ENCODE data around the gene KLHDC4.
A peak's percentile ranks its signal among the peaks of the same experiment; 100 is the strongest.
"Not testable (repeated sequence)": the region's sequence is repeated elsewhere in the genome, so short reads cannot be mapped to it uniquely, and the experiment has no call there.

The KLHDC4 gene

GRCh38 chr16:87765776-87766484, at the start of gene KLHDC4:
Gene KLHDC4, minus strand, starts transcription at chr16:87765986. Its CDS starts 96 bp downstream, at chr16:87765890.
- DNase-seq (ENCODE audit: low read depth, low spot score), result no peak
- POLR2A ChIA-PET, result interaction anchor here (0.7 to 1.1 kb wide), 2 partner anchors 12 to 103 kb away, joined by 3 to 5 read pairs; partner anchors contain the start of gene SLC7A5
- peak within 1 kb of the TSS; percentile 82 for H3K4me3 ChIP-seq (ENCODE audit: low read depth, low read length)
- no peak for TF ChIP-seq CTCF (IDR thresholded peaks at IDR 0.05; ENCODE audit: insufficient read depth, low read length, missing control alignments)
- CTCF ChIA-PET, result interaction anchor here (0.6 to 3.1 kb wide), 11 partner anchors 11 to 177 kb away, joined by 3 to 19 read pairs (median 3); no protein-coding TSS in a partner anchor

- DNase-seq (ENCODE audit: low read depth, low spot score), result no peak
- ChIA-PET CTCF (interaction anchor here (1.3 kb wide), 1 partner anchor 31 kb away, joined by 3 read pairs; no protein-coding TSS in a partner anchor), POLR2A (no interaction called here)
- no peak for TF ChIP-seq CTCF (IDR thresholded peaks at IDR 0.05; ENCODE audit: insufficient read depth, low read length, missing control alignments)
- H3K4me3 ChIP-seq (ENCODE audit: low read depth, low read length), result no peak overlapping the region
Measured at GRCh38 chr16:87815567-87815966, 49.8 kb upstream of the KLHDC4 start.

GRCh38 chr16:87812200-87812656, 46.4 kb upstream of the KLHDC4 start:
- CTCF ChIA-PET, result interaction anchor here (1.0 to 1.1 kb wide), 2 partner anchors 34 to 37 kb away, joined by 3 to 4 read pairs; no protein-coding TSS in a partner anchor
- POLR2A ChIA-PET, result no interaction called here
- no peak for TF ChIP-seq CTCF (IDR thresholded peaks at IDR 0.05; ENCODE audit: insufficient read depth, low read length, missing control alignments)
- no peak overlapping the region for H3K4me3 ChIP-seq (ENCODE audit: low read depth, low read length)
- no peak for DNase-seq (ENCODE audit: low read depth, low spot score)

GRCh38 chr16:87811454-87811853, 45.7 kb upstream of the KLHDC4 start:
- CTCF ChIA-PET, result interaction anchor here (1.0 to 2.2 kb wide), 2 partner anchors 38 kb away, joined by 3 to 5 read pairs; no protein-coding TSS in a partner anchor
- POLR2A ChIA-PET; H3K4me3 ChIP-seq (ENCODE audit: low read depth, low read length); DNase-seq (ENCODE audit: low read depth, low spot score): not testable (repeated sequence)

- ChIA-PET CTCF (interaction anchor here (1.2 to 2.2 kb wide), 2 partner anchors 30 to 40 kb away, joined by 3 to 5 read pairs; no protein-coding TSS in a partner anchor), POLR2A (no interaction called here)
- DNase-seq (ENCODE audit: low read depth, low spot score), result no peak
- no peak for TF ChIP-seq CTCF (IDR thresholded peaks at IDR 0.05; ENCODE audit: insufficient read depth, low read length, missing control alignments)
- no peak overlapping the region for H3K4me3 ChIP-seq (ENCODE audit: low read depth, low read length)
Measured at GRCh38 chr16:87809150-87809902, 43.5 kb upstream of the KLHDC4 start.

- TF ChIP-seq CTCF (IDR thresholded peaks at IDR 0.05; ENCODE audit: insufficient read depth, low read length, missing control alignments), result no peak
- H3K4me3 ChIP-seq (ENCODE audit: low read depth, low read length), result no peak overlapping the region
- ChIA-PET CTCF (interaction anchor here (0.7 to 3.2 kb wide), 7 partner anchors 12 to 42 kb away, joined by 3 to 28 read pairs (median 4); no protein-coding TSS in a partner anchor), POLR2A (no interaction called here)
- no peak for DNase-seq (ENCODE audit: low read depth, low spot score)
Measured at GRCh38 chr16:87808108-87808507, 42.3 kb upstream of the KLHDC4 start.
